B cell (primary cell): ENCODE measurements around the gene PPP1R13B.

Experiments
- EZH2 ChIP-seq: IDR thresholded peaks from 2 replicates; pipeline ENCODE4 v1.6.1; 2012; ENCODE audit warnings: borderline replicate concordance, low read depth, mild to moderate bottlenecking, moderate library complexity, low read length; ENCODE audit not compliant: insufficient read depth, poor library complexity, severe bottlenecking
- TF ChIP-seq, protein P1 (sequence below): fragments of 200-600 bp; IDR thresholded peaks from one replicate; pipeline ENCODE4 v1.8.0; 2022; ENCODE audit warnings: antibody characterized with exemption, mild to moderate bottlenecking

DNA sequence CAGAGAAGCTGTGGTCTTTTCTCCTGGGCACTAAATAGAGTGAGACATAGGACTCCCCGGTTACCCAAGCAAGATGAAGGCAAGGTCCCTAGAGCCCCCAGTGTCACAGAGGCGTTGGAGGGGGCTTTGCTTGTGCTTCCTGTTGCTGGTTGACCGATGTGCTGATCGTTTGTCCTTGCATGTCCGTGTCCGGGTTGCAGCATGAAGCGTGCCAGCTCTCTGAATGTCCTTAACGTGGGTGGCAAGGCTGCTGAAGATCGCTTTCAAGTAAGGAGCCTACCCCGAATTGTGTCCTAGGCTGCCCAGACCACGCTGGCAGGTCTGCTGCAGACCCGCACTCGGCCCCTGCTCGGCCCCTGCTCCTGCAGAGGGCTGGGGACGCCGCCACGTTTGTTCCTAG, 155.2 kb downstream of the PPP1R13B start:
- TF ChIP-seq, protein P1, sequence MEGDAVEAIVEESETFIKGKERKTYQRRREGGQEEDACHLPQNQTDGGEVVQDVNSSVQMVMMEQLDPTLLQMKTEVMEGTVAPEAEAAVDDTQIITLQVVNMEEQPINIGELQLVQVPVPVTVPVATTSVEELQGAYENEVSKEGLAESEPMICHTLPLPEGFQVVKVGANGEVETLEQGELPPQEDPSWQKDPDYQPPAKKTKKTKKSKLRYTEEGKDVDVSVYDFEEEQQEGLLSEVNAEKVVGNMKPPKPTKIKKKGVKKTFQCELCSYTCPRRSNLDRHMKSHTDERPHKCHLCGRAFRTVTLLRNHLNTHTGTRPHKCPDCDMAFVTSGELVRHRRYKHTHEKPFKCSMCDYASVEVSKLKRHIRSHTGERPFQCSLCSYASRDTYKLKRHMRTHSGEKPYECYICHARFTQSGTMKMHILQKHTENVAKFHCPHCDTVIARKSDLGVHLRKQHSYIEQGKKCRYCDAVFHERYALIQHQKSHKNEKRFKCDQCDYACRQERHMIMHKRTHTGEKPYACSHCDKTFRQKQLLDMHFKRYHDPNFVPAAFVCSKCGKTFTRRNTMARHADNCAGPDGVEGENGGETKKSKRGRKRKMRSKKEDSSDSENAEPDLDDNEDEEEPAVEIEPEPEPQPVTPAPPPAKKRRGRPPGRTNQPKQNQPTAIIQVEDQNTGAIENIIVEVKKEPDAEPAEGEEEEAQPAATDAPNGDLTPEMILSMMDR = no peak
- no peak for TF ChIP-seq EZH2
